KOPT-K1 (cell line): ENCODE data around the gene ITPK1.
A peak's percentile ranks its signal among the peaks of the same experiment; 100 is the strongest.

Experiments used
- H3K27ac ChIP-seq: fragments of 200-600 bp; sonication (generic); 2 replicates; pipeline ENCODE4 v1.5.1; 2016; ENCODE audit warnings: antibody characterized with exemption, mild to moderate bottlenecking, low read depth, low read length; ENCODE audit not compliant: poor library complexity, severe bottlenecking
- H3K36me3 ChIP-seq: fragments of 200-600 bp; sonication (generic); 2 replicates; pipeline ENCODE4 v1.5.1; 2017; ENCODE audit warnings: antibody characterized with exemption, mild to moderate bottlenecking, low read length, moderate library complexity; ENCODE audit not compliant: insufficient read depth
- H3K9me3 ChIP-seq: fragments of 200-600 bp; sonication (generic); 2 replicates; pipeline ENCODE4 v1.5.1; 2017; ENCODE audit warnings: antibody characterized with exemption, low read length, mild to moderate bottlenecking; ENCODE audit not compliant: insufficient read depth, poor library complexity, severe bottlenecking

The ITPK1 gene

GRCh38 chr14:93044556-93044955 is 71.2 kb downstream of the ITPK1 start:
- no peak overlapping the region for H3K27ac ChIP-seq
- no peaks in the 10 kb centered on the region for H3K9me3 ChIP-seq
- H3K36me3 ChIP-seq, result peaks cover 13% of the 10 kb centered on the region; the same call in 1 of the 2 replicates

- Histone ChIP-seq H3K9me3 (no peaks in the 10 kb centered on the region), H3K27ac (no peak overlapping the region), H3K36me3 (peaks cover 10% of the 10 kb centered on the region; the same call in 1 of the 2 replicates)
These were observed 71.6 kb downstream of the ITPK1 start for GRCh38 chr14:93044121-93044520.

DNA sequence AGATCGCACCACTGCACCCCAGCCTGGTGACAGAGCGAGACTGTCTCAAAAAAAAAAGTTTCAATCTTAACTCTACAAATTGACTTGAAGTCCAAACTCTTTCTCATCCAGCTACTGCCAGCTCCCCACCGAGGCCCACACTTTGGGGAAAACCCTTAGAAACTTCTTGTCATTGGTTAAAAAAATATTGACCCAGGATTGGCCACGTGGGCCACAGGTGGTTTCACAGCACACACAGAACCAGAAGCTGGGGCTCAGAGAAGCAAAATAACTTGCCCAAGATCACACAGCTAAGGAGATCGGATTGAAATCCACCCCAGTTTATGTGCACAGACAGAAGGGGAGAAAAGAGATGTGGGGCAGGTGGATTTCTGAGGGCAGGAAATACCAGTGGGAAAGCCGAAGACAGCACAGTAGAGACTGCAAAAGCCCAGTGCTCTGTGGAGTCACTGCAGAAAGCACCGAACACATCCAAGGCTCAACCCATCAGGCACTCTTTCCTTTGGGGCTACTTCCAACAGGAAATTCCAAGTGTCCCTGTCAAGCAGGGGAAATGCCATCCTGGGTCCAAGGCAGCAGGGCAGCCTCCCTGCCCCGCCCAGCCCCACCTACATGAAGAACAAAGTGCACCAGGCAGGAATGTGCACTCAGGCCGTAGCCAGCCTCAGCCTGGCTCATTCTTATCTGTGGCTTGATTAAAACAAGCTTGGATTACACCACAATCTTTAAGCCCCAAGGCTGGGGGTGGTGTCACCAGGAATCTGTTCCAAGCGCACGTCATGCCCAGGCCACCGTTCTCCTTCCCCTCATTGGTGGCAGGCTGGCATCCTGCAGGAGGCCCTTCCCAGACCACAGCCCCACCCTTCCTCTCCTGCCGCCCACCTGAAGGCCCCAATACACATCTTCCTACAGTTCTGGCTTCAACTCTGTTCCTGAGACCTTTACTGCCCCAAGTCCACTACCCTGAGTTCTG is 72.5 kb downstream of the ITPK1 start:
- Histone ChIP-seq H3K36me3 (peaks cover 5% of the 10 kb centered on the region; the same call in 1 of the 2 replicates), H3K9me3 (no peaks in the 10 kb centered on the region), H3K27ac (no peak overlapping the region)

GRCh38 chr14:93041830-93042229 is 73.9 kb downstream of the ITPK1 start:
- Histone ChIP-seq H3K36me3 (no peaks in the 10 kb centered on the region), H3K27ac (no peak overlapping the region), H3K9me3 (no peaks in the 10 kb centered on the region)

DNA sequence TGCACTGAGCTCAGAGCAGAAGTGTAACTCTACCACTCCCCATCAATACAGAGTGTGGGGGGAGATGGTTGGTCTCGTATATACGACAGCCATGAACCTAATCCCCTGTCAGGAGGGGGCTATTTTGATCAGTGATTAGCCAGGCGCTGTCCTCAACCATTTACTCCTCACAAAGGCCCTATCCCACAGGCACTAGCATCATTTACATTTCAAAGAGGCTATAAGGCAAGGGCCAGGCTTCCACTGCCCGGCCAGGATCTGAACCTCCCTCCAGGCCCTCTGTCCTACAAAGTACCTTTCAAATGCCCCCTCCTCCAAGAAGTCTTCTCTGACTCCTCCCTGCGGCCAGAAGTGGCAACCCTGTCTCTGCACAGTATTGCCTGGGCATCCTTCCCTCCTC is 74.7 kb downstream of the ITPK1 start:
- no peak overlapping the region for H3K27ac ChIP-seq
- no peaks in the 10 kb centered on the region for H3K9me3 ChIP-seq
- H3K36me3 ChIP-seq, result no peaks in the 10 kb centered on the region

DNA sequence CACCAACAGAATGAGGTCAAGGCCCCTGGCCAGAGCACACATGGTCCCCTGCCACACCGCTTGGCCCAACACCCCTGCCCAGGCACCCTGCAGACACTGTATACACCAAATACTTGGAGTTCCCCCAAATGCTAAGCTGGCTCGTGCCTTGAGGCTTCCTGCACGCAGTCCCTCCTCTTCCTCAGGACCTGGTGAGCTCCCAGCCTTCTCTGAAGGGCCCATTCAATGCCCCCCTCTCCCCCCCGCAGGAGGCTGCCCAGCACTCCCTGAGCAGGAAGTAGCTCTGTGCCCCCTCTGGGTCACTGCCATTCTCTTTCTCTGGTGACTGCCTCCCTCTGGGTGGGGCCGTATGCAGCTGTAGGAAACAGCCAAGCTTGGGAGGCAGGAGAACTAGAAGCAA is 75.3 kb downstream of the ITPK1 start:
- Histone ChIP-seq H3K27ac (peak overlapping the region; percentile 13), H3K9me3 (no peaks in the 10 kb centered on the region)

GRCh38 chr14:93039649-93040315 is 75.9 kb downstream of the ITPK1 start:
- Histone ChIP-seq H3K36me3 (no peaks in the 10 kb centered on the region), H3K27ac (peak overlapping the region; percentile 9), H3K9me3 (no peaks in the 10 kb centered on the region)

More for the DNA sequence above, 75.3 kb downstream of the ITPK1 start:
- no peaks in the 10 kb centered on the region for H3K36me3 ChIP-seq

- Histone ChIP-seq H3K9me3 (no peaks in the 10 kb centered on the region), H3K27ac (no peak overlapping the region), H3K36me3 (no peaks in the 10 kb centered on the region)
These were observed 78.4 kb downstream of the ITPK1 start for GRCh38 chr14:93037351-93037750.

GRCh38 chr14:93036652-93037345 is 78.9 kb downstream of the ITPK1 start:
- Histone ChIP-seq H3K9me3 (no peaks in the 10 kb centered on the region), H3K27ac (no peak overlapping the region), H3K36me3 (no peaks in the 10 kb centered on the region)

- no peaks in the 10 kb centered on the region for H3K9me3 ChIP-seq
- H3K36me3 ChIP-seq, result no peaks in the 10 kb centered on the region; the same call in 1 of the 2 replicates
- no peak overlapping the region for H3K27ac ChIP-seq
These were observed 79.6 kb downstream of the ITPK1 start for GRCh38 chr14:93035917-93036651.

DNA sequence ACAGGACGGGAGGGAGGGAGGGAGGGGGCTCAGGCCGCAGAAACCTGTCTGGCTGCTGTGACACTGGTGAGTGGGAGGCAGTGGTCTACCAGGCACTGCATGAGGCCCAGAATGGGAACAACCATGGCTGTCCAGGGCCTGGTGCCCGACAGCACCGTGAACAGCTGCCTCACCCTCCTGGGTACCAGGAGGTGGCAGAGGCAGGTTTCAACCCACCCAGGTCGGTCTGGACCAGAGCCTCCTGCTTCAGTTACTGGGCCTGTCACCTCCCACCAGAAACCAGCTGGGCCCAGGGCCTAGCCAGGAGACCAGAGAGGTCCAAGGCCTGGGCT is 80.2 kb downstream of the ITPK1 start:
- no peak overlapping the region for H3K27ac ChIP-seq
- peaks cover 3% of the 10 kb centered on the region; the same call in 1 of the 2 replicates for H3K36me3 ChIP-seq
- no peaks in the 10 kb centered on the region for H3K9me3 ChIP-seq

DNA sequence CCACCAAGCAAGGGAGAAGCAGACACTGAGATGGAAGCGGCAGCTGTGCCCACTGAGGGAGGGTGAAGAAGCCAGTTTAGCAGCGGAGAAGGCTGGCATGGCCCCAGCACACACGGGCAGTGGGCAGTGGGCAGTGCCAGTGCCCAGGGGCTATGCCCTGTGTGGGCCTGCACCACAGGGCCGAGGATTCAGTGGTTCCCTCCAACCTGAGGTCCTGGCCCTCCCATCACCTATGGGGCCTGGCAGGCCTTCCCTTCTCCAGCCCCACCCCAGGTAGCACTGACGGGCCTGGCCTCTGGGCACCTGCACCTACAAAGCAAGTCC is 81.1 kb downstream of the ITPK1 start:
- H3K9me3 ChIP-seq, result no peaks in the 10 kb centered on the region
- H3K36me3 ChIP-seq, result peaks cover 9% of the 10 kb centered on the region; the same call in 1 of the 2 replicates
- peak overlapping the region; percentile 50 for H3K27ac ChIP-seq

- no peaks in the 10 kb centered on the region for H3K9me3 ChIP-seq
- peaks cover 9% of the 10 kb centered on the region; the same call in 1 of the 2 replicates for H3K36me3 ChIP-seq
- peak overlapping the region; percentile 50 for H3K27ac ChIP-seq
These were observed 81.6 kb downstream of the ITPK1 start for GRCh38 chr14:93033983-93034670.
